HEK293T (cell line): ENCODE data around the gene APBA2.

Source experiments
- ARNT ChIP-seq: fragments of 450-650 bp; IDR thresholded peaks from 2 replicates; pipeline ENCODE4 v1.6.1; 2017; ENCODE audit warnings: mild to moderate bottlenecking
- BHLHE40 ChIP-seq: fragments of 450-650 bp; IDR thresholded peaks from 2 replicates; pipeline ENCODE4 v1.6.1; 2016; ENCODE audit warnings: mild to moderate bottlenecking, moderate library complexity, borderline replicate concordance
- ELF4 ChIP-seq: fragments of 450-650 bp; IDR thresholded peaks from 2 replicates; pipeline ENCODE4 v1.6.1; 2017; ENCODE audit warnings: antibody characterized with exemption
- LEF1 ChIP-seq: fragments of 450-650 bp; IDR thresholded peaks from 2 replicates; pipeline ENCODE4 v1.6.1; 2017; ENCODE audit warnings: mild to moderate bottlenecking, borderline replicate concordance
- SUZ12 ChIP-seq: fragments of 450-650 bp; IDR thresholded peaks from 2 replicates; pipeline ENCODE4 v1.6.1; 2016; ENCODE audit warnings: mild to moderate bottlenecking
- TARDBP ChIP-seq: fragments of 450-650 bp; IDR thresholded peaks from 2 replicates; pipeline ENCODE4 v1.6.1; 2016

DNA sequence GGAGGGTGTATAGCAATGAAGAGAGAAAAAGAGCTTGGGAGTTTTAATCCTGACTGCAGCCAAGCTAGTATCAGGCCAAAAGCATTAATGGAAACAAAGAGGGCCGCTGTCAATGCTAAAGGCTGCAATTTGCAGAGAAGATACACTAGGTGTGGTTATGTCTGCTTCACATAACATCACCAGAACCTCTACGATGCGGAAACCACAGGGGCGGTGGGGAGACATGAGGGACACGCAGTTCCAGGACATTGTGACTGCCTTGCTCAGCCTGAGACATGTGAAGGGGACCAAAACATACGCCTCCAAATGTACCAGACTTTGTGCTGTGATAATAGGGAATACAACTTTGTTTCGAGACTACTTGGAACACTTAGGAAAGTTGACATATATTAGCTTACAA, 88.4 kb downstream of the APBA2 start:
- no peak for TF ChIP-seq LEF1
- no peak for TF ChIP-seq TARDBP
- TF ChIP-seq ARNT: no peak
- no peak for TF ChIP-seq ELF4
- no peak for TF ChIP-seq SUZ12
- no peak for TF ChIP-seq BHLHE40
